Activated naive CD4-positive, alpha-beta T cell treated with anti-CD3 and anti-CD28 coated beads, Interleukin-2, amount 50 U/mL, for 24 hours (primary cell): ENCODE measurements around the gene KLF18.
"Not testable (repeated sequence)": the region's sequence is repeated elsewhere in the genome, so short reads cannot be mapped to it uniquely, and the experiment has no call there.

Source experiments
- H3K27ac Mint-ChIP-seq: one replicate; pipeline ENCODE4 v1.8.0; 2021; ENCODE audit warnings: mild to moderate bottlenecking, mixed read lengths
- H3K27me3 Mint-ChIP-seq: one replicate; pipeline ENCODE4 v1.8.0; 2021; ENCODE audit warnings: mixed read lengths
- H3K36me3 Mint-ChIP-seq: one replicate; pipeline ENCODE4 v1.8.0; 2021; ENCODE audit warnings: mixed read lengths
- H3K4me1 Mint-ChIP-seq: one replicate; pipeline ENCODE4 v1.8.0; 2021; ENCODE audit warnings: mixed read lengths
- H3K4me3 Mint-ChIP-seq: one replicate; pipeline ENCODE4 v1.8.0; 2021; ENCODE audit warnings: mild to moderate bottlenecking, mixed read lengths
- H3K9me3 Mint-ChIP-seq: one replicate; pipeline ENCODE4 v1.8.0; 2021; ENCODE audit warnings: mixed read lengths

KLF18 gene

DNA sequence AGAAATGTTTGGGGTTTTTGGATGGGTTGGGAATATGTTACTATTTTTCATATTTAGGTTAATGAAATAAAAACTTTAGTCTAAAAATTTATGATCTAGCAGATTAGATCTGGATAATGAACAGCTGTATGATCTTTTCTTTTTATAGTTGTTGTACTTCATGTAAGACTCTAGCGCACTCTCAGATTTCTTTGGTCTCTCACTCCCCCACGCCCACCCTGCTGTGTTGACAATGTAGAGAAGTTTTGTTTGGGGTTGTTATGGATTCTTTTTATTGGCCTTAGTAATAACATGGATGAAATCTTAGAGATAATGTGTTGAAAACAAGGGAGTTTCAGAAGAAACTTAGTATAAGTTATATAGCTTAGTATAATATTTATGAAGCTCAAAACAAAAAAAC is 5.5 kb downstream of the KLF18 start:
- no peaks in the 10 kb centered on the region for H3K9me3 Mint-ChIP-seq
- no peaks in the 10 kb centered on the region for H3K4me1 Mint-ChIP-seq
- H3K4me3 Mint-ChIP-seq, result no peak overlapping the region
- H3K27me3 Mint-ChIP-seq, result peaks cover 4% of the 10 kb centered on the region
- H3K27ac Mint-ChIP-seq, result no peak overlapping the region
- H3K36me3 Mint-ChIP-seq, result no peaks in the 10 kb centered on the region

- no peaks in the 10 kb centered on the region for H3K4me1 Mint-ChIP-seq
- H3K27ac Mint-ChIP-seq, result no peak overlapping the region
- H3K36me3 Mint-ChIP-seq, result no peaks in the 10 kb centered on the region
- peaks cover 2% of the 10 kb centered on the region for H3K27me3 Mint-ChIP-seq
- no peak overlapping the region for H3K4me3 Mint-ChIP-seq
- no peaks in the 10 kb centered on the region for H3K9me3 Mint-ChIP-seq
Observed at GRCh38 chr1:44134071-44134920, 7.1 kb downstream of the KLF18 start.

DNA sequence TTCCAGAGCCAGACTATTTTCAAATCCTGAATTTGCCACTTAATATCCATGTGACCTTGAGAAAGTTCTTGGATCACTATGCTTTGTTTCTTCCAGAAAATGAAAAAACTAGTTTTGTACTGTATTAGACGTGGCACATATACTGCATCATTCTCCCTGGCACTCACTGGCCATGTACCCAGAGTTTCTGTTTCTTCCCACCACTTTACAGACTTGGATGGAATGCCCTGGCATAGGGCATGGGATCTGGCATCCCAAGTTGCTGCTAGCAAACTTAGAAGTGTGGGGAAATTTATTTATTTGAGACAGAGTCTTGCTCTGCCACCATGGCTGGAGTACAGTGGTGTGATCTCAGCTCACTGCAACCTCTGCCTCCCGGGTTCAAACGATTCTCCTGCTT is 10.0 kb downstream of the KLF18 start:
- Mint-ChIP-seq H3K36me3 (no peaks in the 10 kb centered on the region), H3K27me3 (peaks cover 1% of the 10 kb centered on the region), H3K9me3 (no peaks in the 10 kb centered on the region), H3K27ac (no peak overlapping the region), H3K4me1 (peaks cover 3% of the 10 kb centered on the region), H3K4me3 (no peak overlapping the region)

DNA sequence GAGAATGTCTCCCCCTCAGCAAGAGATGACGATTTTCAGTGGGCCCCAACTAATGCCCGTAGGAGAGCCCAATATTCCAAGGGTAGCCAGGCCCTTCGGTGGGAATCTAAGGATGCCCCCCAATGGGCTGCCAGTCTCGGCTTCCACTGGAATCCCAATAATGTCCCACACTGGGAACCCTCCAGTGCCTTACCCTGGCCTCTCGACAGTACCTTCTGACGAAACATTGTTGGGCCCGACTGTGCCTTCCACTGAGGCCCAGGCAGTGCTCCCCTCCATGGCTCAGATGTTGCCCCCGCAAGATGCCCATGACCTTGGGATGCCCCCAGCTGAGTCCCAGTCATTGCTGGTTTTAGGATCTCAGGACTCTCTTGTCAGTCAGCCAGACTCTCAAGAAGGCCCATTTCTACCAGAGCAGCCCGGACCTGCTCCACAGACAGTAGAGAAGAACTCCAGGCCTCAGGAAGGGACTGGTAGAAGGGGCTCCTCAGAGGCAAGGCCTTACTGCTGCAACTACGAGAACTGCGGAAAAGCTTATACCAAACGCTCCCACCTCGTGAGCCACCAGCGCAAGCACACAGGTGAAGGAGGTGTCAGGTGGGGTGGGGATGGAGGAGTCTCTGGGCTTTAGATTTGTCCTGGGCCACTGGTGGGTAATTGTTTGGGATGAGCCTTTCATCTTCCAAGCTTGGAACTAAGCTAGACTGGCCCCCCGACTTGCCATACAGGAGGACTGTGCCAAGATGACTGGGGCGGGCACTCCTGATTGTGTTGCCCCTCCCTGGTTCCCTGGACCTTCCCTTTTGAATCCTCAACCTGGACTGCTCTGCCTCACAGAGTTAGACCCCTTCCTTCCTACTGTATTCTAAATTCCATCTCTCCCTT is 11.6 kb downstream of the KLF18 start:
- no peaks in the 10 kb centered on the region for H3K36me3 Mint-ChIP-seq
- peaks cover 3% of the 10 kb centered on the region for H3K4me1 Mint-ChIP-seq
- H3K27me3 Mint-ChIP-seq, result peaks cover 2% of the 10 kb centered on the region
- H3K9me3 Mint-ChIP-seq, result no peaks in the 10 kb centered on the region
- H3K27ac Mint-ChIP-seq, result no peak overlapping the region
- no peak overlapping the region for H3K4me3 Mint-ChIP-seq

- H3K9me3 Mint-ChIP-seq, result no peaks in the 10 kb centered on the region
- H3K27ac Mint-ChIP-seq, result no peak overlapping the region
- H3K4me1 Mint-ChIP-seq, result no peaks in the 10 kb centered on the region
- H3K4me3 Mint-ChIP-seq, result no peak overlapping the region
- H3K27me3 Mint-ChIP-seq, result peaks cover 6% of the 10 kb centered on the region
- no peaks in the 10 kb centered on the region for H3K36me3 Mint-ChIP-seq
Observed at GRCh38 chr1:44120398-44120949, 21.0 kb downstream of the KLF18 start.

GRCh38 chr1:44119525-44119924 is 21.9 kb downstream of the KLF18 start:
- Mint-ChIP-seq H3K27me3 (peaks cover 5% of the 10 kb centered on the region), H3K9me3 (no peaks in the 10 kb centered on the region), H3K4me1 (no peaks in the 10 kb centered on the region), H3K27ac (no peak overlapping the region), H3K4me3 (no peak overlapping the region), H3K36me3 (no peaks in the 10 kb centered on the region)

DNA sequence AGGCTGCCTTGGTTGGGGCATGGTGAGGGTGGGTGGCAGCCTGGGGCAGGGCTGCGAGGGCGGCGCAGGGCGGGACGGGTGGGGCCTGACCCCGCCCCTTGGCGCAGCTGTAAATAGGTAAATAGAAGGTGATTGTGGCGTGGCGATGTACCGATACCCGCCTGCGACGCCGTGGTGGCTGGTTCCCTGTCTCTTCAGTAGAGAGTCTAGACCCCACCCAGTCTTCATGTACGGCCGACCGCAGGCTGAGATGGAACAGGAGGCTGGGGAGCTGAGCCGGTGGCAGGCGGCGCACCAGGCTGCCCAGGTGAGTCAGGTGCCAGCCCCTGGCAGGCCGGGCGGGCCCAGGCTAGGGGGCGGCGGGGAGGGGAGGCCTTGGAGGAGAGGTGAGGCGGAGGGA is 22.7 kb downstream of the KLF18 start, which contains the start of gene KLF17:
Gene KLF17 (plus strand): TSS at position 140 of the 400 bp plus-strand sequence. CDS start 87 bp downstream, at position 227.
- Mint-ChIP-seq H3K27me3 (peaks cover 5% of the 10 kb centered on the region), H3K9me3 (no peaks in the 10 kb centered on the region), H3K27ac (no peak within 1 kb of the TSS), H3K4me1 (no peaks in the 10 kb centered on the region), H3K4me3 (no peak within 1 kb of the TSS), H3K36me3 (no peaks in the 10 kb centered on the region)

- H3K36me3 Mint-ChIP-seq, H3K27ac Mint-ChIP-seq, H3K4me1 Mint-ChIP-seq, H3K27me3 Mint-ChIP-seq, H3K9me3 Mint-ChIP-seq, H3K4me3 Mint-ChIP-seq: not testable (repeated sequence)
Observed at GRCh38 chr1:44117272-44117671, 24.2 kb downstream of the KLF18 start.

- no peak overlapping the region for H3K27ac Mint-ChIP-seq
- H3K36me3 Mint-ChIP-seq, result no peaks in the 10 kb centered on the region
- H3K4me1 Mint-ChIP-seq, result no peaks in the 10 kb centered on the region
- H3K9me3 Mint-ChIP-seq, result no peaks in the 10 kb centered on the region
- H3K27me3 Mint-ChIP-seq, result no peaks in the 10 kb centered on the region
- H3K4me3 Mint-ChIP-seq, result no peak overlapping the region
Observed at GRCh38 chr1:44114098-44114497, 27.3 kb downstream of the KLF18 start.

DNA sequence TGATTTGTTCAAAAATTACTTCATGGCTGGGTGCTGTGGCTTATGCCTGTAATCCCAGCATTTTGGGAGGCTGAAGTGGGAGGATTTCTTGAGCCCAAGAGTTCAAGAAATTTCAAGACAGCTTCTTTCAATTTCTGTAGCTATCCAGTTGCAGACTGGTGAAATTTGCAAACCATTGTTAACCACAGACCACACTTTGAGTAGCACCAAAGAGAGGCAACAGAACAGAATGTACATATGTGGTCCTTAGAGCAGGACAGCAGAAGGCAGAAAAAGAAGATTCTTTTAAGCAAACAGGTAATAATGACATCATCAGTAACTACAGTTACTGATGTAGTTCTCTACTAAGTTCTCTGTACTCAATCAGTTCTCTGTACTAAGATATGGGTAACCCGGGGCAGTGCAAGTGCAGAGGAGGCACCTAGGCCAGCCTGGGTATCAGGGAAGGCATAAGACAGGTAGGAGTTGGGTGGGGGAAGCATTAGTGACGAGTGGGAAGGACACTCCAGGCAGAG is 28.3 kb downstream of the KLF18 start:
- Mint-ChIP-seq H3K27me3 (peaks cover 5% of the 10 kb centered on the region), H3K9me3 (no peaks in the 10 kb centered on the region), H3K27ac (no peak overlapping the region), H3K36me3 (no peaks in the 10 kb centered on the region), H3K4me1 (no peaks in the 10 kb centered on the region), H3K4me3 (no peak overlapping the region)

DNA sequence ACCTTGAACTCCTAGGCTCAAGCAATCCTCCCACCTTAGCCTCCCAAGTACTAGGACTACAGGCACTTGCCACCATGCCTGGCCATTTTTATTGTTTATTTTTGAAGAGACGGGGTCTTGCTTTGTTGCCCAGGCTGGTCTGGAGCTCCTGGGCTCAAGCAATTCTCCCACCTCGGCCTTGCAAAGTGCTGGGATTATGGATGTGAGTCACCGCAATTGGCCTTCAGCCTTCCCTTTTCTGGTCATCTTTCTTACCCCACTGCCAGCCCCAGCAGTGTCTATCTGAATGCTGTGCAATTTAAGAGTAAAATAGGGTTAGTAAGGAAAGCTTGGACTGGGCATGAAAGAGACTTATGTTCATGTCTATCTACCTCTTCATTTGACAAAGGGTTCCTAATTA is 28.9 kb downstream of the KLF18 start:
- Mint-ChIP-seq H3K4me3 (no peak overlapping the region), H3K27ac (no peak overlapping the region), H3K9me3 (no peaks in the 10 kb centered on the region), H3K4me1 (no peaks in the 10 kb centered on the region), H3K27me3 (peaks cover 5% of the 10 kb centered on the region), H3K36me3 (no peaks in the 10 kb centered on the region)

DNA sequence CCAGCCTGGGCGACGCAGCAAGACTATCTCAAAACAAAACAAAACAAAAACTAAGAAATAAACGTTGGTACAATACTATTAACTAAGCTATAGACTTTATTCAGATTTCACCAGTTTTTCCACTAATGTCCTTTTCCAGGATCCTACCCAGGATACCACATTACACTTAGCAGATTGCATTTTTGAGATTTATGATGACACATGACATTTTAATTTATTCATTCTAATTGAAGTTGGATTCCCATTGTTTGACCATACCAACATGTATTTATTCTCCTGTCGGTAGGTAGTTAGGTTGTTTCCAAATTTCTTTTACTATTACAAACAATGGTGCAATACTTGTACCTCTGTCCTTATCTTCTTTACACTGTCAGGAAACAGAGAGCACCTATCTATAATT is 29.6 kb downstream of the KLF18 start:
- H3K9me3 Mint-ChIP-seq, result no peaks in the 10 kb centered on the region

GRCh38 chr1:44110916-44111315 is 30.5 kb downstream of the KLF18 start:
- Mint-ChIP-seq H3K4me1 (no peaks in the 10 kb centered on the region), H3K27ac (no peak overlapping the region), H3K4me3 (no peak overlapping the region), H3K27me3 (peaks cover 12% of the 10 kb centered on the region), H3K9me3 (no peaks in the 10 kb centered on the region), H3K36me3 (no peaks in the 10 kb centered on the region)

More for the DNA sequence above, 29.6 kb downstream of the KLF18 start:
- Mint-ChIP-seq H3K36me3 (no peaks in the 10 kb centered on the region), H3K4me1 (no peaks in the 10 kb centered on the region), H3K27me3 (peaks cover 5% of the 10 kb centered on the region), H3K4me3 (no peak overlapping the region), H3K27ac (no peak overlapping the region)

- H3K36me3 Mint-ChIP-seq, result no peaks in the 10 kb centered on the region
- H3K27me3 Mint-ChIP-seq, result peaks cover 12% of the 10 kb centered on the region
- no peaks in the 10 kb centered on the region for H3K4me1 Mint-ChIP-seq
- no peak overlapping the region for H3K4me3 Mint-ChIP-seq
- H3K9me3 Mint-ChIP-seq, result no peaks in the 10 kb centered on the region
- H3K27ac Mint-ChIP-seq, result no peak overlapping the region
Observed at GRCh38 chr1:44108971-44109370, 32.5 kb downstream of the KLF18 start.

DNA sequence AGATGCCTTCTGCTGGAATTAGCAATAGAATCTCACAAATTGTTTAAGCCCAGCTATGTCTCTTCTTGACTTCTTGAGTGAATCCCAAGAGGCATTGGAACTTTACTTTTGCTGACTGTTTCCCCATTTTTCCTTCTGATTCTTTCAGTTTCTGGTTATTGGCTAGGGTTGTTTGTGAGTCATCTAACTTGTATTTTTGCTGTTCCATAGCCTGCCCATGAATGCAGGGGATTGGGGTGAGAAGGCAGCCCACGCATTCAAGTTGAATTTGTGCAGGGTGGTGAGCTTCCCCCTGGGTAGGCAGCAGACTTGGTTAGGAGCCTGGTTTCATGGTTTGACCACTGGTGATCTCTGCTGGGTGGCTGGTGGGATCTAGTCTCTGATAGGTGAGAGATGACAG is 33.2 kb downstream of the KLF18 start:
- Mint-ChIP-seq H3K27ac (no peak overlapping the region), H3K4me3 (no peak overlapping the region), H3K9me3 (no peaks in the 10 kb centered on the region), H3K4me1 (no peaks in the 10 kb centered on the region), H3K27me3 (peaks cover 12% of the 10 kb centered on the region), H3K36me3 (no peaks in the 10 kb centered on the region)

DNA sequence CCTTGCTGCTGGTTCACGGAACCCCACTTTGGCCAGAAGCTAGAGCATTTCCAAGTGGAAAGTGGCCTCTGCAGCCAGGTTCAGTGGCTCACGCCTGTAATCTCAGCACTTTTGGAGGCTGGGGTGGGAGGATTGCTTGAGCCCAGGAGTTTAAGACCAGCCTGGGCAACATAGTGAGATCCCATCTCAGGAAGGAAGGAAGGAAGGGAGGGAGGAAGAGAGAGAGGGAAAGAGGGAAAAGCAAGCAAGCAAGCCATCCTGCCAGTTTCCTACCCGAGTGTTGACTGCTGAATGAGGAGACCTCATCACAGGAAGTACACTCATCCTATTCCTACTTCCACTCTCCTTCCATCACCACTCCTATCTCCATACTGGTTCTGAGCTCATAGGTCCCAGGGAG is 35.6 kb downstream of the KLF18 start:
- no peaks in the 10 kb centered on the region for H3K4me1 Mint-ChIP-seq
- H3K27ac Mint-ChIP-seq, result no peak overlapping the region

More for the DNA sequence above, 35.6 kb downstream of the KLF18 start:
- H3K4me3 Mint-ChIP-seq, result no peak overlapping the region
- no peaks in the 10 kb centered on the region for H3K9me3 Mint-ChIP-seq
- peaks cover 12% of the 10 kb centered on the region for H3K27me3 Mint-ChIP-seq
- H3K36me3 Mint-ChIP-seq, result no peaks in the 10 kb centered on the region
